HG03565 (cell line): ENCODE measurements around the gene TIPARP.
A peak's percentile ranks its signal among the peaks of the same experiment; 100 is the strongest.
"Not testable (repeated sequence)": the region's sequence is repeated elsewhere in the genome, so short reads cannot be mapped to it uniquely, and the experiment has no call there.

ENCODE experiments used
- ATAC-seq: cut with Tn5 transposase; IDR thresholded peaks from one replicate; pipeline ENCODE4 v1.9.1; 2021; ENCODE audit warnings: mild to moderate bottlenecking, moderate library complexity; ENCODE audit not compliant: unreplicated experiment

The TIPARP gene

GRCh38 chr3:156707588-156707987 is 33.2 kb downstream of the TIPARP start:
- no peak for ATAC-seq

- no peak for ATAC-seq
These were observed 36.0 kb downstream of the TIPARP start for GRCh38 chr3:156710429-156710828.

- no peak for ATAC-seq
These were observed 36.7 kb downstream of the TIPARP start for GRCh38 chr3:156711113-156711512.

GRCh38 chr3:156711944-156712343 is 37.6 kb downstream of the TIPARP start:
- ATAC-seq = peak; percentile 86

GRCh38 chr3:156716105-156716862 is 41.9 kb downstream of the TIPARP start:
- no peak for ATAC-seq

GRCh38 chr3:156718622-156719306 is 44.4 kb downstream of the TIPARP start:
- ATAC-seq = no peak

- no peak for ATAC-seq
These were observed 46.4 kb downstream of the TIPARP start for GRCh38 chr3:156720826-156721225.

GRCh38 chr3:156721687-156722618 is 47.6 kb downstream of the TIPARP start:
- no peak for ATAC-seq

GRCh38 chr3:156723182-156723619 is 48.8 kb downstream of the TIPARP start:
- no peak for ATAC-seq

- ATAC-seq = no peak
These were observed 51.3 kb downstream of the TIPARP start for GRCh38 chr3:156725682-156726081.

- ATAC-seq = no peak
These were observed 52.1 kb downstream of the TIPARP start for GRCh38 chr3:156726456-156726855.

- peak; percentile 74 for ATAC-seq
These were observed 53.3 kb downstream of the TIPARP start for GRCh38 chr3:156727519-156728205.

GRCh38 chr3:156728267-156728985 is 54.0 kb downstream of the TIPARP start:
- no peak for ATAC-seq

- no peak for ATAC-seq
These were observed 55.2 kb downstream of the TIPARP start for GRCh38 chr3:156729460-156730179.

- no peak for ATAC-seq
These were observed 57.4 kb downstream of the TIPARP start for GRCh38 chr3:156731813-156732212.

GRCh38 chr3:156732261-156732660 is 57.9 kb downstream of the TIPARP start:
- no peak for ATAC-seq

- no peak for ATAC-seq
These were observed 58.5 kb downstream of the TIPARP start for GRCh38 chr3:156732715-156733421.

- not testable (repeated sequence) for ATAC-seq
These were observed 60.3 kb downstream of the TIPARP start for GRCh38 chr3:156734661-156735060.

GRCh38 chr3:156735471-156735870 is 61.1 kb downstream of the TIPARP start:
- no peak for ATAC-seq
